SW480 (cell line): ENCODE results near the gene RET.

ENCODE experiments used
- DNase-seq: peaks from one replicate; pipeline ENCODE4 v3.0.0-alpha.2; 2016; ENCODE audit warnings: low spot score

Gene RET

DNA sequence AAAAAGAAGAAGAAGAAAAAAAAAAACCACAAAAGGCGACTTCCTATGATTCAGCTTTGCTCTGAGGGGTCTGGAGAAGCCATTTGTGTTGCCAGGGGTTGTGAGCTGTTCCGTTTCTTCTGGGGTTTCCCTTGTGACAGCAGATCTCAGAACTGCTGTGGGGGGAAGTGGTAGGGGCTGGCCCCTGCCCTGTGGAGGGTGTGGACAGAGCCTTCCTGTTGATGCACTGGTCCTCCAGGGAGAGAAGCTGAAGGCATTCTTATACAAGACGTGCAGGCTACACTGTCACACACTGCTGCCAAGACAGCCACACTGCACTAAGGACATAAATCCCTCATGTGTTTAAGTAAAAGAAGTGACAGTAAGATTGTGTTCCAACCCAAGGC, 44.1 kb downstream of the RET start:
- no peak for DNase-seq

DNA sequence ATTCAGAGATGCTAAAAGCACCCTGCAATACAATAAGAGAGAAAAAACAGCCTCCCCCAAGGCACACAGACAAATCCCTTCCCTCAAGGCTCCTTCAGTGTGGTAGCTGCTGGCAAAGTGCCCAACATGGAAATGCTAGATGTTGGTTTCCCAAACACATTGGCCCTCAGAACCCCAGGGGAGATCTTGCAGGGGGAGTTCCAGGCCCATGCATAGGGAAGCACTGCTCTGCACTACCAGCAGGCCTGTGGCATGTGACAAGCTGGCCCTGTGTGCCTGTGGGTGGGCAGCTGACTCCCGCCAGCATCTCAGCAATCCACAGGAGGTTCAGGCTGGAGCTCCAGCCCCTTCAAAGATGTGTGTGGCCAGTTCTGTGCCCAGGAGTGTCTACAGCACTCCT, 44.6 kb downstream of the RET start:
- DNase-seq: no peak

DNA sequence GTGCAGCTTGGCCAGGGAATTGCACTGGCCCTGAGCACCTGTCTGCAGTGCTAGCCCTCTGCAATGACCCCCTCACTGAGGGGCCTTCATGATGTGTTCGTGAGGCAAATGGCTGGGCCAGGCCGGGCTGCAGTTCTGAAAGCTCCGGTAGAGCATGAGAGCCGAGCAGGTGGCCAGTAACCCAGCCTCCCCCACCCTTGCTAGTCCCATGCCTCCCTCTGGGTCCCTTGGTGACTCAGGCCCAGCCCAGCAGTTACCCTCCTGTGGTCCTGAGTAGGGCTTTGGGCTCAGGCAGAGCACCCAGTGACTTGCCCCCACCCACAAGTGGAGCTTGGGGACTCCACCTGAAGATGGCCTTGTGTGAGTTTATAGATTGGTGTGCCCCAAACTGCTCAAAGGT, 45.2 kb downstream of the RET start:
- DNase-seq: no peak

DNA sequence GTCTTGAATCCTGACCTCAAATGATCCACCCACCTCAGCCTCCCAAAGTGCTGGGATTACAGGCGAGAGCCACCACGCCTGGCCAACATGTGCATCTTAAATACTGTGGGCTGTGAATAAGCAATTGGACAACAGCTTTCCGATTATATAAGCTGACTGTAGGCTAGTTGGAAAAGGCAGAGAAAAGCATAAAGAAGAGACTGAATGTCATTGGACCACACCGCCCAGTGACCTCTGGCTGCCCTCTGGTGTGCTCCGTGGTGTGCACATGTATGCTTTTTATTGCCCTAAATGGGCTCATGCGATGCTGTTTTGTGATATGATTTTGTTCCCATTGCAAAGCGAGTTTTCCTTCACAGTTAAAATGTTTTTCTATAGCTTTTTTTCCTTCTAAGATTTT, 46.0 kb downstream of the RET start:
- no peak for DNase-seq

DNA sequence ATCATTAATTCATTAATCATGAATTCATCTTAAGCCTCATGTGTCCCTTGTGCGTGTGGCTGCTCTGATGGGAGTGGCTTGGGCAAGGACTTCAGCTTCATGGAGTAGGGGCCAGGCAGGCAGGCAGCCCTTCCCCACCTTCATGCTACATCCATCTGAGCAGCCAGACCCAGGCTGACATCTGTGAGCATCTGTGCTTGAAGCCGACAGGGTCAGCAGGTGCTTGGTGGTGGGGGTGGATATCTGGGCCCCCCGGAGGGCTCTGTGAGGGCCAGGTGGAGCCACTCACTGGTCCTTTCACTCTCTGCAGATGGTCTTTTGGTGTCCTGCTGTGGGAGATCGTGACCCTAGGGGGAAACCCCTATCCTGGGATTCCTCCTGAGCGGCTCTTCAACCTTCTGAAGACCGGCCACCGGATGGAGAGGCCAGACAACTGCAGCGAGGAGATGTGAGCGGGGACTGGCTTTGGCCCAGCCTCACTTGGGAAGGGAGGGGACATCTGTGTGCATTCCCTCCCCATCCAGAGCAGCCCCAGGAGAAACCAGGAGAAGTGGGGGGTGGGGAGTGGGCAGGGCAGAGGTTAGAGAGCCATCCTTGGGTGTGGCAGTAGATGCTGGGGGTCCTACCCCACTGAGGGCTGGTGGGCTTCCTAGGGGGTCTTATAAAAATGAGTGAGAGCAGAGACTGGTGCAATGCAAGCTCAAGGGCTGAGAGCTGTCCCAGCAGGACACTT, 46.7 kb downstream of the RET start:
- DNase-seq: no peak

DNA sequence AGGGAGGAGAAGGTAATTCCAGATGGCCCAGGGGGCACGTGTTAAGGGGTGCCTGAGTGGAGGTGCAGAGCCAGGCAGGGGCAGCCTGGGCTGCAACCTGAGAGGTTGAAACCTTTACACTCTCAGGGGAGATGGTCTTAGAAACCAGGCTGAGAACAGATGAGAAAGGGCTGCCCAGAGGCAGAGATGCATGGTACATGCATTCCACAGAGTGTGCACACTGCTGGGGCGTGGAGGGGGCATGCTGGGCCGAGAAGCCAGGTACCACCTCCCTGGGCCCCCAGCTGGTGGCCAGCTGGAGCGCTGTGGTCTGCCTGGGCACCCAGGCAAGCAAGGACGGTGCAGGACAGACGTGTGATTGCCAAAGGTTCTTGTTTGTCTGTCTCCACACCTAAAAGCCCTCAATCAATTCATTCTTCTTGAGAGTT, 47.2 kb downstream of the RET start:
- no peak for DNase-seq

DNA sequence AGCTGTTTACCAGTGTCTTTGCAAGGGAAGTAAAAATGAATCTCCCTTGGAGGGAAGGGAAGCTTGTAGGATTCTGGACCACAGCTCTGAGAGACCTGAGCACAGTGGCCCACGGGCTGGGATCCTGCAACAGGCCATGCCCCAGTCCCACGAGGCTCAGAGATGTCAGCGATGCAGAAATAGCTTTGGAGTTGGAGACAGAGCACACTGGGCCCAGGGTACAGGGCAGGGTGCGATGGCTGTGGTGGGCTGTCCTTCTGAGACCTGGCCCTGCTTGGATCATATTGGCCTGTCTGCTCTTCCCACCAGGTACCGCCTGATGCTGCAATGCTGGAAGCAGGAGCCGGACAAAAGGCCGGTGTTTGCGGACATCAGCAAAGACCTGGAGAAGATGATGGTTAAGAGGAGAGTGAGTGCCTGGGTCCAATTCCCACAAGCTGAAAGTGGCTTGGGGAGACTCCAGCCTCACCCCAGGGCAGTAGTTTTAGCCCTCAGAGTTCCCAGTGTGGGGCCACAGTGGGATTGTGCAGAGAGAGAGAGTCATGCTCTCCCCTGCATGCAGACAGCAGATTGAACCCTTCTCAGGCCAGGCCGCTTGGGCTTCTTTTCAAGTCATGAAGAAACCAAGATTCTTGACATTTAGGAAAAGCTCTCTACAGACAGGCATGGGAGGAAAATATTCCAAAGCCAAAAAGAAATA, 47.9 kb downstream of the RET start:
- DNase-seq: no peak

DNA sequence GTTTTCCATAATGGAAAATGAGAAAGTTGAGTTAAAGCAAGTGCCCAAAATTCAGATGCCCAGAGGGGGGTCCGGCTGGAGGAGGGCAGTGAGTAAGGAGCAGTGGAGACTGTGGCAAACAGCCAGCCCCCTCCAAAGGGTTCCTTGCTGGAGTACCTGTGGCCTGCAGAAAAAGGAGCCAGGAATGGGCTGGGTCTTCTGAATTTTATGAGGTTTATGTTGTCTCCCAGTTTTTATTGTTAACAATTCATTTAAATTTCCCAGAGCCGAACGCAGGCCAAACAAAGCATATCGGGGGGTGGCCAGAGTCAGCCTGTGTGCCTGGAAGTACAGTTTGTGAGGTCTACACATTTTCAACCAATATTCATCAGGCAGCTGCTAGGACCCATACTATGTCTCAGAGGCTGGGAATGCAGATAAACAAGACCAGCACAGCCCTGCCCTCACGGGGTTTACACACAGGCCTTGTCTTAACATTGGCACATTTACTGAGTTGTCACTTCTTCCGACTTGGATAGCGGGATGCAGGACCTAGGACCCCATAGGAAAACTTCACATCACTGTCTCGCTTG, 48.5 kb downstream of the RET start:
- no peak for DNase-seq

DNA sequence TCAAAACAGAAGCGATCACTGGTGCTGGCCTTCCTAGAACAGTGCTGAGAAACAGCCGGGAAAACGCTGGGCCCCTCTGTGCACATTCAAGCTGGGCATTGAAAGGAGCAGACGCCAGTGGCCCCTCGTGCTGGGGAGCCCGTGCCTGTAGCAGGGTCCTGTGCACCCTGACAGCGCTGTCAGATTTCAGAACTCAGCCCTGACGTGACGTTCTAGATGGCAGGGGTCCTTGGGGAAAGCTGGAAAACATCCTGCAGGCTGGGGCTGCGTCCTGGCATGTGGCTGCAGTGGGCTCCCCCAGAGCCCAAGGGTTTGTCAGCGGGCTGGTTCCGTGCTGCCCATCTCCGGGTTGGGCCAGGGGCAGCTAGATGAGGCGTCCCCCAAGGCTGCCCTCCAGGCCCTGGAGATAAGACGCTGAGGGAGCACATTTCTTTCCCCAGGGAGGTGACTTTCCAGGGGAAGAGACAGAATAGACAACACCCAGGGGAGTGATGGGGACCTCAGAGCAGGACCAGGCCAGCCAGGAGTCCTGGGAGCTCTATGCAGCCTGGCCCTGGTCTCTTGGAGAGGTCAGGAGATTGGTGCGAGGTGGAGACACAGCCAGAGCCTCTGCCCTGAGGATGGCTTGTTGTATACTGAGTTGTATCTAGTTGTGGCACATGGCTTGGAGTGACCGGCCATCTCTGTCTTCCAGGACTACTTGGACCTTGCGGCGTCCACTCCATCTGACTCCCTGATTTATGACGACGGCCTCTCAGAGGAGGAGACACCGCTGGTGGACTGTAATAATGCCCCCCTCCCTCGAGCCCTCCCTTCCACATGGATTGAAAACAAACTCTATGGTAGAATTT, 49.2 kb downstream of the RET start:
- no peak for DNase-seq

DNA sequence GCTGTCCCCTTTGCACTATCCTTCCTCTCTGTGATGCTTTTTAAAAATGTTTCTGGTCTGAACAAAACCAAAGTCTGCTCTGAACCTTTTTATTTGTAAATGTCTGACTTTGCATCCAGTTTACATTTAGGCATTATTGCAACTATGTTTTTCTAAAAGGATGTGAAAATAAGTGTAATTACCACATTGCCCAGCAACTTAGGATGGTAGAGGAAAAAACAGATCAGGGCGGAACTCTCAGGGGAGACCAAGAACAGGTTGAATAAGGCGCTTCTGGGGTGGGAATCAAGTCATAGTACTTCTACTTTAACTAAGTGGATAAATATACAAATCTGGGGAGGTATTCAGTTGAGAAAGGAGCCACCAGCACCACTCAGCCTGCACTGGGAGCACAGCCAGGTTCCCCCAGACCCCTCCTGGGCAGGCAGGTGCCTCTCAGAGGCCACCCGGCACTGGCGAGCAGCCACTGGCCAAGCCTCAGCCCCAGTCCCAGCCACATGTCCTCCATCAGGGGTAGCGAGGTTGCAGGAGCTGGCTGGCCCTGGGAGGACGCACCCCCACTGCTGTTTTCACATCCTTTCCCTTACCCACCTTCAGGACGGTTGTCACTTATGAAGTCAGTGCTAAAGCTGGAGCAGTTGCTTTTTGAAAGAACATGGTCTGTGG, 50.0 kb downstream of the RET start:
- DNase-seq: no peak

DNA sequence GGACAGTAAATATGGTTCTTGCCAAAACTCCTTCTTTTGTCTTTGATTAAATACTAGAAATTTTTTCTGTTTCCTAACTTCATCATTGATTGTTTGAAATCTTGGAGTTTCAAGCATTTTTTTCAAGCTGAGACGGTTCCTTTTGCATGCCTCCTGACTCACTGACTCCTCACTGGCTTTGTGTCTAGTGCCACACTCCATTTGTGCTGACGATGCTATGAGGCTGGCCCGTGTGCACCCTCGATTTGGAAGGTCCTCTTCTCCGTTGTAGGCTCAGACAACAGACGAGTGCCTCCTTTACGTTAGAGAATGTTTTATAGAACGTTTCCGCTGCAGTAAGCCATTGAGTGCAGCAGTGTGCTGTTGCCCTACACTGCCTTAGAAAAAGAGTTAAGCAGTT, 50.6 kb downstream of the RET start:
- no peak for DNase-seq

DNA sequence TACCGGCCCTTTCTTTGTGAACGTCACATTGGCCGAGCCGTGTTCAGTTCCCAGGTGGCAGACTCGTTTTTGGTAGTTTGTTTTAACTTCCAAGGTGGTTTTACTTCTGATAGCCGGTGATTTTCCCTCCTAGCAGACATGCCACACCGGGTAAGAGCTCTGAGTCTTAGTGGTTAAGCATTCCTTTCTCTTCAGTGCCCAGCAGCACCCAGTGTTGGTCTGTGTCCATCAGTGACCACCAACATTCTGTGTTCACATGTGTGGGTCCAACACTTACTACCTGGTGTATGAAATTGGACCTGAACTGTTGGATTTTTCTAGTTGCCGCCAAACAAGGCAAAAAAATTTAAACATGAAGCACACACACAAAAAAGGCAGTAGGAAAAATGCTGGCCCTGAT, 51.5 kb downstream of the RET start:
- DNase-seq: no peak

DNA sequence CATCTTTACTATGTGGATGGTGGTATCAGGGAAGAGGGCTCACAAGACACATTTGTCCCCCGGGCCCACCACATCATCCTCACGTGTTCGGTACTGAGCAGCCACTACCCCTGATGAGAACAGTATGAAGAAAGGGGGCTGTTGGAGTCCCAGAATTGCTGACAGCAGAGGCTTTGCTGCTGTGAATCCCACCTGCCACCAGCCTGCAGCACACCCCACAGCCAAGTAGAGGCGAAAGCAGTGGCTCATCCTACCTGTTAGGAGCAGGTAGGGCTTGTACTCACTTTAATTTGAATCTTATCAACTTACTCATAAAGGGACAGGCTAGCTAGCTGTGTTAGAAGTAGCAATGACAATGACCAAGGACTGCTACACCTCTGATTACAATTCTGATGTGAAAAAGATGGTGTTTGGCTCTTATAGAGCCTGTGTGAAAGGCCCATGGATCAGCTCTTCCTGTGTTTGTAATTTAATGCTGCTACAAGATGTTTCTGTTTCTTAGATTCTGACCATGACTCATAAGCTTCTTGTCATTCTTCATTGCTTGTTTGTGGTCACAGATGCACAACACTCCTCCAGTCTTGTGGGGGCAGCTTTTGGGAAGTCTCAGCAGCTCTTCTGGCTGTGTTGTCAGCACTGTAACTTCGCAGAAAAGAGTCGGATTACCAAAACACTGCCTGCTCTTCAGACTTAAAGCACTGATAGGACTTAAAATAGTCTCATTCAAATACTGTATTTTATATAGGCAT, 52.3 kb downstream of the RET start:
- peak; percentile 52 for DNase-seq

DNA sequence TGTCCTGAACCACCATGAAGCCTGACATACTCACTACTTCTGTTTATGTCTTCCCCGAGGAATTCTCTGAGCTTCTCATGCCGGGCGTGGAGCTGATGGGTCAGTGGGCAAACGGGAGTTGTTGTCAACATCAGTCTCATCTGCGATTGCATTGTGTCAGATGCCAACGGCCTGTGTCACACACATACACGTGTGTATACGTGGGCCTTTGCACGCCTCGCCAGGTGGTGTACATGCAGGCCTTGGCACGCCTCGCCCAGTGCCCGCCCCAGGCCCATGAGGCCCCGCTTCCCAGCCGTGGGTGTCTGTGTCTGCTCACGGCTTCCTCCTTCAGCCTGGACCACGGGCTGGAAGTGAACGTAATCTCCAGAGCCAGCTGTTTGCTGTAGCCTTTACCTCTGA, 53.9 kb downstream of the RET start:
- no peak for DNase-seq

DNA sequence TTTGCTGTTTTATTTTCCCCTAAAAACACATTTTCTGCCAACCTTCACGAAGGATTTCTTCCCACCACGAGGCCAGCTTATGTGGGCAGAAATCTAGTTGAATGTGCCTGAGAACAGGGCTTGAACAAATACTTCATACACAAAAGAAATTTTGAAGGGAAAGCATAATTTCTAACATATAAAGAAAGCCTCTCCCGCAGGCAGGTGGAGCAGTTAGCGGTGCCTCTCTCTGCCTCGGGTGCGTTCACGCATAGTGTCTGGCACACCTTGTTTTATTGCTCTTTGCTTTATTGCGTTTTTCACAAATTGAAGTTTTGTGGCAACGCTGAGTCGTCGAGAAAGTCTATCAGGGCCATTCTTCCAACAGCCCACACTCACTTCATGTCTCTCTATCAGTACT, 54.4 kb downstream of the RET start:
- DNase-seq: no peak

DNA sequence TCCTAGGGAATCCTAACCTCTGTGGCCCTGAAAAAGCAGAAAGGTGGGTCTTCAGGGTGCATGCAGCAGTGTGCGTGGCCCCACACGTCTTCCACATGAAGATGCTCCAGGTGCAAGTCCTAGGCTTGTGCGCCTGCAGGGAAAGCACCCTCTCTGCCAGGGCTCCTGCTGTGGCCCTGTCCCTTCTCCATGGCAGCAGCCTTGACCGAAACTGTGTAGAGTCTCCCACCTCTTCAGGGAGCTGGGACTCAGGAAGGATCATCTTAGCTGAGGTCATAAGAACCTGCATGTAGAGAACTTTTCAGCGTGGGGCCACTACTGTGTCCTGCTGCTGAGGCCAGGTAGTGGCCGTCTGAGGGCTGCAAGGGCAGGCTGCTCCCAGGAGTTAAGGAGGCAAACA, 55.0 kb downstream of the RET start:
- DNase-seq: no peak

DNA sequence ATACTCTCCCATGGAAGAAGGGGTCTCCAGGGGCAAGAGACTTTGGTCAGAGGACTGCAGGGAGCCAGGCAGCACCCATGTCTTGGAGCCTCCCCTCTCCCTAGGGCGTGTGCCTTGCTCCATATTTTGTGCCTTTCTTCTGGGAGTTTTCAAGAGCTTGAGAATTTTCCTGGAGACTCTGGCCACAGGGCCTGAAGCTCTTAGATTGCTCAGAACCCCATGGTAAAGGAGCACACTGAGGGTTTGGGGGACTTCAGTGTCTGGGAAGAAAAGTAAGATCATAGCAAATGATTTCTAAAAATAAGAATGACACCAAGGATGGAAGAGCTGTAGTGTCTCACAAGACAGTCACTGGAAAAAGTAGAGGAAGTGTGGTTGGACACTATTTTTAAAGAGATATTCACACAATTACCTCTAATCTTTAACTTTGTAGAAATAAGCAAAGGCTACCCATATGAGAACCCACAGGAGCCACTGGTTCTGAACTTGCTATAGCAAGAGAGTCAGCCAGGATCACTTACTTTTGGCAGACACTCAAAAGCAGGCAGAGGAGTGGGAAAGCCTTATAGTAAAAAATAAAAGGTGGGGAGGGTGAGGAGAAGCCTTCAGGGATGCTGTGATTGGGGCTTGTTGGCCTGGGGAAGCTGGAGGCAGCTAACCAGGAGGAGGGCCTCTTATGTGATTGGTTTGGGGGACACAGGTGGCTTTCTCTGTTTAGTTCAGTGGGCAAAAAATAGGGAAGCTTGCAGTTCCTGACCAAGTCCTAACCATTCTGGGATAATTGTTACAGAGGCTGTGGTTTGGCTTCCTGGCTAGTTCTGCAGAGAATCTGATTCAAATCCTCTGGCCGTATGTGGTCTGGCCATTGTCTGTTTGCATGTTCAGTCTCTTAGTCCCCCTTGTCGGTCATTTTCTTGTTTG, 56.3 kb downstream of the RET start:
- no peak for DNase-seq

DNA sequence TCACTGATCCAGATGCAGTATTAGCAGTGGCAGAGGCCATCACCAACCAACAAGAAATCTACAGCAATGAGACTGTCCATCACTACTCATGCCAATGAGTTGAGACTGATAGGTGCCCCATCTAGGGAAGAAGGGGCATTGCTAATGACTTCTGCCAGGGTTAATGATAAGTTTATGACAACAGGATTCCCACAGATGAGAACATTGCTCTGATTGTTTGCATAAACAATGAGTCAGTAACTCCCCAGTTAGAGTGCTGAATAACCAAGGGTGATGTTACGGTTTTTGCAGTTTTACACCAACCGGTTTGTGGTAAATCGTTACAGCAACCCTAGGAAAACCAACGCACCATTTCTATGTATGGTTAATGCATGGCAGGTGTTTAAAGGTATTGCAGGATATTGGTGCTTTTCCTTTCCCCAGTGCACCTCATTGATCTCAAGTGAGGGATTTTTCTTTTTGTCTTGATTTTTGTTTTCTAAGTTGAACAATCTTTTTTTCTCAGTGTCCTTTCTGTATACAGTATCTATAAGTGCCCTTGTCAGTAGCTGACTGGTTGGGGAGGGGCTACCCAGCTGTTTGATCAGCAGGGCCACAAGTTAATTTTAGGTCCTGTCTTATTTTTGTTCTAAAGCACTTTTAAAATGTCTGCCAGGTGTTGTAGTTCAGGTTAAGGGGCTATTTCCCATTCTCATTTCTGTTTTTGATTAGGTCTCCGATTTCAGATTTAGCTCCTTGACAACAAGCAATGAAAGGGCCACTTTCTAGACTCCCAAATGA, 57.4 kb downstream of the RET start:
- DNase-seq: no peak

DNA sequence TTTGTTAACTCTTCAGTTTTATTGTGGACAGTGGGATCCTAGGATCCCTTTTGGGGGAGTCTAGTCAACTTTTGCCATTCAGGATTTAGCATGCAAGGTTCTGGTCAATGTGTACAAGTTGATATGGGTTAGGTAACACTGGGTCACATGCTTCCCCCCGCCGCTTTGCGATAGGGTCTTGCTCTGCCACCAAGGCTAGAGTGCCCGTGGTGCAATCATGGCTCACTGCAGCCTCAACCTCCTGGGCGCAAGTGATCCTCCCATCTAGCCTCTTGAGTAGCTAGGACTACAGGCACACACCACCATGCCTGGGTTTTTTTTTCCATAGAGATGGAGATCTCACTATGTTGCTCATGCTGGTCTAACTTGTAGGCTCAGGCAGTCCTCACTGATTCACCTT, 58.2 kb downstream of the RET start:
- DNase-seq: no peak

DNA sequence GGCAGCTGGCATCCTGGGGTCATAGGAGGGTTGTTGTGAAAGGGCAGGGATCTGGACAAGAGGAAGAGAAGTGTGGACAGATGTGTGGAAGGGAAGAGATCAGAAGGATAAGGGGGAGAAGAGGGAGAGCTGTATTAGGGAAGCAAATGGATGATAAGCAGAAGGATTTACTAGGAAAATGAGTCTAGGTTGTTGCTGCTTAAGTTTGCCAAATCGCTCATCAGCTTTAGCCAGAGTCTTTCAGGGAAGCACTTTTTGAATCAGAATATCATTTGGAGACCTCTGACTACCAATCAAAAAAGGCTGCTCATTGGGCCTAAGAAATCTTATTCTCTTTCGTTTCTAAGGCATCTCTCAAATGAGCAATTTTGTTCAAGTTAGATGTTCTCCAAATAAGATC, 58.8 kb downstream of the RET start:
- no peak for DNase-seq
